ENCODE data around the gene CLEC4G. TPM values are rescaled to one million over a fixed set of nuclear protein-coding genes. Genes with fewer than 3 reads are reported as not detected.
"Not testable (repeated sequence)": the region's sequence is repeated elsewhere in the genome, so short reads cannot be mapped to it uniquely, and the experiment has no call there.

Gene CLEC4G
- polyA plus RNA-seq, 2 of the 4 experiments (the other 2 are of a cell fraction), result not detected

DNA sequence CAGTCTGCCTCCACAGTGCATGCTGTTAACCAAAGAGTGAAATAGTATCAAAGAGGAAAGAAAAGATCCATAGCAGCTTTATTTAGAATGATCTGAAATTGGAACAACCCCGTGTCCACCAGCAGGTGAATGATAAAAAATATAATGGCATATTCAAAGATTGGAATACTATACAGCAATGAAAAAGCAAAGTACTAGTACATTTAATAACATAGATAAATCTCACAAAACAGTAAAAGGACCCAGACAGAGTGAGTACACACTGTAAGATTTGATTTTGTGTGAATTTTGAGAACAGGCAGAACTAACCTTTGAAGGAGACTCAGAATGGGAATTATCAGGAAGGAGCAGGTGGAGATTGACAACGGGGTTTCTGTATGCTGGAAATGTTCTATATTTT lies 16.3 kb upstream of the CLEC4G start:
- Histone ChIP-seq H3K9me3 (peaks cover 2% of the 10 kb centered on the region; the same call in 1 of the 3 replicates), H3K4me1 (no peaks in the 10 kb centered on the region), H3K4me2 (no peak overlapping the region), H3K27ac (no peak overlapping the region), H3K4me3 (no peak overlapping the region)
- ChIA-PET CTCF (interaction anchor here (0.7 to 1.5 kb wide), 3 partner anchors 51 to 407 kb away, joined by 3 to 5 read pairs (median 4); no protein-coding TSS in a partner anchor), POLR2A (no interaction called here)
- 0% methylated on average over 2 of the region's 2 CpGs for WGBS (ENCODE audit: missing lambda C conversion rate)
- TF ChIP-seq RNF2 (IDR thresholded peaks at IDR 0.05; ENCODE audit: borderline replicate concordance, low read depth) (no peak), RCOR1 (IDR thresholded peaks at IDR 0.05; ENCODE audit: low read depth, low read length) (no peak), USF2 (IDR thresholded peaks at IDR 0.05) (no peak)
- FAIRE-seq, result no peak
- no peak for DNase-seq (ENCODE audit: low read depth in 1 of 2, low spot score in 1 of 2)
- no peak for ATAC-seq

DNA sequence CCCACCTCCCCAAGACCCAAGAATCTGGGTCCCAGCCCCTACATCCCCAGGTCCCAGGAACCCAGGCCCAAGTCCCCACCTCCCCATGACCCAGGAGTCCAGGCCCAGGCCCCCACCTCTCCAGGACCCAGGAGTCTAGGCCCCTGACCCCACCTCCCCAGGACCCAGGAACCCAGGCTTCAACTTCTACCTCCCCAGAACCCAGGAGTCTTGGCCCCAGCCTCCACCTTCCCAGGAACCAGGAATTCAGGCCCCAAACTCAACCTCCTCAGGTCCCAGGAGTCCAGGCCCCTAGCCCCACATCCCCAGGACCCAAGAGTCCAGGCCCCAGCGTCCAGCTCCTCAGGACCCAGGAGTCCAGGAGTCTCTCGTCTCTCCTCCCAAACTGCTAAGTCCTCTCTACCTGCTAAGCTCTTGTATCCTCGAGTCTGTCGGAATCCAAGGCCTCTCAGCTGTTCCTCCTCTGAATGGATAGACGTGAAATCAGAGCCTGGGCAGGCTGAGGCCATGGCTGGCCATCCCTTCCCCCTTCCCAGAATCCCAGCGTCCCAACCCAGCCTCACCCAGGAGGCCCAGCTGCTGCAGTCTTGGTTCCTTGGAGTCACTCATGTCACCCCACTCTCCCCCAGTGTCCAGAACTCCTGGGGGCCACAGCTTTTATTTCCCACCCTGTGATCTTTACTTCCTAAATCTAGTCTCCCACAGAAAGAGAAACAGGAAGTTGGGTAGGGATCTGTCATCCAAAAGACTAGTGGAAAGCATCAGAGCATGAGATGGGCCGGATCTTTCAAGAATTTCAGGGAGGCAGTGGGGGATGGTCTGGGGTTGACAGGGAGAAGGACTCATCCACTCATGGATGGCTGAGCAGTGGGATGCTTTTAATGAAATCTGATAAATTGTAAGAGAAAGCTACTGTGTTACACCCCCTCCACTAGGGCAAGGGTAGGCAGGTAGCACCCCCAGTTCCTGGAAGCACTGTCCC lies 15.3 kb upstream of the CLEC4G start, which contains the start of gene CD209:
Gene CD209, minus strand, starts transcription at position 632 of the 982 bp plus-strand sequence. Its CDS starts 23 bp downstream, at position 609.
- no peak for FAIRE-seq
- POLR2A ChIA-PET, result no interaction called here

GRCh38 chr19:7746306-7746705 lies 14.4 kb upstream of the CLEC4G start:
- H3K4me3 ChIP-seq; H3K4me2 ChIP-seq; H3K27ac ChIP-seq; H3K9me3 ChIP-seq; DNase-seq (ENCODE audit: low read depth in 1 of 2, low spot score in 1 of 2); POLR2A ChIA-PET; ATAC-seq; H3K4me1 ChIP-seq; FAIRE-seq: not testable (repeated sequence)
- WGBS (ENCODE audit: missing lambda C conversion rate), result no CpG with 5 or more reads among the region's 4 CpGs
- CTCF ChIA-PET, result interaction anchor here (0.9 to 1.6 kb wide), 2 partner anchors 11 to 65 kb away, joined by 3 to 6 read pairs; partner anchors contain the start of gene TRAPPC5

More for the DNA sequence above, 15.3 kb upstream of the CLEC4G start, which contains the start of gene CD209:
- CTCF ChIA-PET, result interaction anchor here (0.7 to 1.6 kb wide), 5 partner anchors 12 to 406 kb away, joined by 3 to 6 read pairs (median 4); partner anchors contain the start of gene TRAPPC5
- DNase-seq (ENCODE audit: low read depth in 1 of 2, low spot score in 1 of 2), result no peak
- no peaks in the 10 kb centered on the region for H3K9me3 ChIP-seq
- ATAC-seq, result no peak
- TF ChIP-seq CHD2 (IDR thresholded peaks at IDR 0.05; ENCODE audit: low read length, partially characterized antibody) (no peak), USF2 (IDR thresholded peaks at IDR 0.05) (no peak), JUN (IDR thresholded peaks at IDR 0.05) (no peak), SREBF2 (IDR thresholded peaks at IDR 0.05) (no peak), ZFP36 (IDR thresholded peaks at IDR 0.05; ENCODE audit: borderline replicate concordance, partially characterized antibody) (no peak), POLR2AphosphoS2 (conservative IDR thresholded peaks at IDR 0.05; ENCODE audit: low read length) (no peak), NFE2L2 (conservative IDR thresholded peaks at IDR 0.05; ENCODE audit: low read length) (no peak), RARB (CRISPR knock-in tag; IDR thresholded peaks at IDR 0.05) (no peak), HOXB13 (CRISPR knock-in tag; IDR thresholded peaks at IDR 0.05; ENCODE audit: low read depth) (no peak)
- TF ChIP-seq, protein P1, sequence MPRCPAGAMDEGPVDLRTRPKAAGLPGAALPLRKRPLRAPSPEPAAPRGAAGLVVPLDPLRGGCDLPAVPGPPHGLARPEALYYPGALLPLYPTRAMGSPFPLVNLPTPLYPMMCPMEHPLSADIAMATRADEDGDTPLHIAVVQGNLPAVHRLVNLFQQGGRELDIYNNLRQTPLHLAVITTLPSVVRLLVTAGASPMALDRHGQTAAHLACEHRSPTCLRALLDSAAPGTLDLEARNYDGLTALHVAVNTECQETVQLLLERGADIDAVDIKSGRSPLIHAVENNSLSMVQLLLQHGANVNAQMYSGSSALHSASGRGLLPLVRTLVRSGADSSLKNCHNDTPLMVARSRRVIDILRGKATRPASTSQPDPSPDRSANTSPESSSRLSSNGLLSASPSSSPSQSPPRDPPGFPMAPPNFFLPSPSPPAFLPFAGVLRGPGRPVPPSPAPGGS (IDR thresholded peaks at IDR 0.05), result no peak
- H3K4me1 ChIP-seq, result no peaks in the 10 kb centered on the region
- 50% methylated on average over 6 of the region's 7 CpGs for WGBS (ENCODE audit: missing lambda C conversion rate)
- H3K27ac ChIP-seq, result no peak within 1 kb of the TSS
- H3K4me3 ChIP-seq, result no peak within 1 kb of the TSS
- H3K4me2 ChIP-seq, result no peak within 1 kb of the TSS
